Raji (cell line): ENCODE measurements around the gene SFTA2.

Experiments used
- POLR2A ChIP-seq: IDR thresholded peaks from 2 replicates; pipeline ENCODE4 v1.6.1; 2011; ENCODE audit warnings: low read depth, low read length, control low read depth; ENCODE audit not compliant: insufficient read depth

SFTA2 gene

GRCh38 chr6:30900863-30901417 is 31.0 kb downstream of the SFTA2 start:
- no peak for TF ChIP-seq POLR2A

- no peak for TF ChIP-seq POLR2A
Measured at GRCh38 chr6:30898750-30899360, 33.1 kb downstream of the SFTA2 start.

DNA sequence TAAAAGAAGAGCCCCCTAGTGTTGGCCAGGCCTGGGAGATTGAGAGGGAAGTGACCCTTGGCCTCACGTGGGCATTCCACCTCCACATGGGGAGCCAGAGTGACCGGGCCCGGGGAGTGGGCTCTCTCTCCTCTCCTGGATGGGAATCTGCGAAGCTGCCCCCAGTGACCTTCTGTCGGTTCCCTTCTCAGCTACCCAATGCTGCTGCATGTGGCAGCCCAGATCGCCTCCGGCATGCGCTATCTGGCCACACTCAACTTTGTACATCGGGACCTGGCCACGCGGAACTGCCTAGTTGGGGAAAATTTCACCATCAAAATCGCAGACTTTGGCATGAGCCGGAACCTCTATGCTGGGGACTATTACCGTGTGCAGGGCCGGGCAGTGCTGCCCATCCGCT is 34.1 kb downstream of the SFTA2 start:
- TF ChIP-seq POLR2A = no peak

- no peak for TF ChIP-seq POLR2A
Measured at GRCh38 chr6:30896541-30896940, 35.4 kb downstream of the SFTA2 start.

DNA sequence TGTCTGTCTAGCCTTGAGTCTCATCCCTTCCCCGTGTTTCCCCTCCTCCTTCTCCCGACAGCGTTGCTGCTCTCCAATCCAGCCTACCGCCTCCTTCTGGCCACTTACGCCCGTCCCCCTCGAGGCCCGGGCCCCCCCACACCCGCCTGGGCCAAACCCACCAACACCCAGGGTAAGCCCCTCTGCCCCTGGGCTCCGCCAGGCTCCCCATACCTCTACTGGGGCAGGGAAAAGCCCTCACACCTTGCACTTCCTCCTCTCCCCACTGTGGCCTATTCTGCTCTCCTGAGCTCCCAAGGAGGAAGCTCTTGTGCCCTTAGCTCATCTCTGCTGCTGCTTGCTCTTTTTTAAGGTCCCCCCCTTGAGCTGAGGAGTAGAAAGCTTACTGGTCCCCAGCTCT is 36.6 kb downstream of the SFTA2 start:
- no peak for TF ChIP-seq POLR2A

DNA sequence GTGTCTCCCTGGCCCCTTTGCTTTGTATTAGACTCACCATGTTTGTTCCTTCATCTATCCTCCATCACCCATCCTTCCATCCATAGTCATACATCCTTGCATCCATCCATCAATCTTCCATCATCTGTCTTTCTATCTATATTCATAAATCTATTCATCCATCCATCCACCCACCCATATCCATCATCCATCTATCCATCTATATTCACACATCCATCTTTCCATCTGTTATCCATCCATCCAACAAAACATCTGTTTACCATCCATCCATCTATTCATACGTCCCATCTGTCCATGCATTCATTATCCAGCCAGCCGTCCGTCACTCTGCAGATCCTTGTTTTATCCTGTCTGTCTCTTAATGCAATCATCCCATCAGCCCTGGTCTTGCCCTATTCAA is 37.0 kb downstream of the SFTA2 start:
- no peak for TF ChIP-seq POLR2A

- no peak for TF ChIP-seq POLR2A
Measured at GRCh38 chr6:30894381-30894780, 37.6 kb downstream of the SFTA2 start.

- no peak for TF ChIP-seq POLR2A
Measured at GRCh38 chr6:30893666-30894065, 38.3 kb downstream of the SFTA2 start.

GRCh38 chr6:30893001-30893591 is 38.9 kb downstream of the SFTA2 start:
- no peak for TF ChIP-seq POLR2A

- no peak for TF ChIP-seq POLR2A
Measured at GRCh38 chr6:30891816-30892538, 40.0 kb downstream of the SFTA2 start.

DNA sequence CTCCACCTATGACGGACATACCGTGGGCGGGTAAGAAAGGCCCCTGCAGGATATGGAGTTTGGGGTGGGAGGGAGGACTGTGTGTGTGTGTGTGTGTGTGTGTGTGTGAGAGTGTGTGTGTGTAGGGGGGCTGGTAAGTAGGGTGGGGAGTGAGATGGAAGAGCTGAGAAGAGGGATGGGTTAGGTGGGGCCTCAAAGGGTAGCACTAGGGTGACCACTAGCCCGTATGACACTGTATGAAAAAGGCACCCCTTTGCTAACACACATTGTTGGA is 40.6 kb downstream of the SFTA2 start:
- no peak for TF ChIP-seq POLR2A

DNA sequence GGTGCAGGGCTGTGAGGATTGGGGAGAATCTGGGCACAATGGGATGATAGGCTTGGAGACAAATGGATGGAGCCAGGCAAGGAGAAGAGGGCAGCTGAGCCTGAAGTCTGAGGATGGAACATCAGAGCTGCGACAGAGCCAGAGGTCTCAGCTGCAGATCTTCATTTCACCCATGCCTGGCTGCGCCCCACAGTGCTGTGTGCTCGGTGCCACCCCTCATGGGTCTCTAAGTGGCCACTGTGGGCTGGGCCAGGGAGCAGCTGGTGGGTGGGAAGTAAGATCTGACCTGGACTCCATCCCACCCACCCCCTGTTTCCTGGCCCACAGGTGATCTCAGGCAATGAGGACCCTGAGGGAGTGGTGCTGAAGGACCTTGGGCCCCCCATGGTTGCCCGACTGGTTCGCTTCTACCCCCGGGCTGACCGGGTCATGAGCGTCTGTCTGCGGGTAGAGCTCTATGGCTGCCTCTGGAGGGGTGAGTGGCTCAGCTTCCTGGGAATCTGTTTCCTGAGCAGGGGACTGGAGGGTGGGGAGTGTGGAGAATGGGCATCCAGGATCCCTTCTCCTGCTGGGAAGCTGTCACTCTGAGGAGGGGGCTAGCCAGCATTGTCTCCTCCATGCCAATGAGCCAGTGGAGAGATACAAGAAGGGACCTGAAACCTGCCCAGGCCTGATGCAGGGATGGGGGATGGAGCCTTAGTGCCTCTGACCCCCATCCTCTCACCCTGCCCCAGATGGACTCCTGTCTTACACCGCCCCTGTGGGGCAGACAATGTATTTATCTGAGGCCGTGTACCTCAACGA is 41.1 kb downstream of the SFTA2 start:
- TF ChIP-seq POLR2A = no peak

- no peak for TF ChIP-seq POLR2A
Measured at GRCh38 chr6:30889921-30890645, 41.9 kb downstream of the SFTA2 start.

DNA sequence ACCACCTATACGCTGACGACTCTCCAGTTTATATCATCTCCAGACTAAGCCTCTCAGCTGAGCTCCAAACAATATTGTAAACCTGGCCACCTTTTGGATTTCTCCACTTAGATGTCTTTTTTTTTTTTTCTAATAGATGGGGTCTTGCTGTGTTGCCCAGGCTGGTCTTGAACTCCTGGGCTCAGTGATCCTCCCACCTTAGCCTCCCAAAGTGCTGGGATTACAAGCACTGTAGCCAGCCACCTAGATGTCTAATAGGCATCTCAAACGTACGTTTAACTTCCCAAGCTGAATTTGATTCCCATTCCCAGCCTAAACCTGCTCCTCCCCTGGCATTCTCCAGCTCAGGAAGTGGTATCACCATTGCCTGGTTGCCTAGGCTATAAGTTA is 42.5 kb downstream of the SFTA2 start:
- TF ChIP-seq POLR2A = no peak
